ENCODE measurements around the gene TMEM38B.
"Not testable (repeated sequence)": the region's sequence is repeated elsewhere in the genome, so short reads cannot be mapped to it uniquely, and the experiment has no call there.

TMEM38B gene

DNA sequence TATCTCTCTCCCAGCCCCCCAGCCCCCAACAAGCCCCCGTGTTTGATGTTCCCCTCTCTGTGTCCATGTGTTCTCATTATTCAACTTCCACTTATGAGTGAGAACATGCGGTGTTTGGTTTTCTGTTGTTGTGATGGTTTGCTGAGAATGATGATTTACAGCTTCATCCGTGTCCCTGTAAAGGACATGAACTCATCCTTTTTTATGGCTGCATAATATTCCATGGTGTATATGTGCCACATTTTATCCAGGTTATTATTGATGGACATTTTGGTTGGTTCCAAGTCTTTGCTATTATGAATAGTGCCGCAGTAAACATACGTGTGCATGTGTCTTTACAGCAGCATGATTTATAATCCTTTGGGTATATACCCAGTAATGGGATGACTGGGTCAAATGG lies 33.9 kb downstream of the TMEM38B start:
- DNase-seq = not testable (repeated sequence)

GRCh38 chr9:105731420-105731819 lies 37.1 kb downstream of the TMEM38B start:
- DNase-seq = not testable (repeated sequence)

- no peak for DNase-seq
Measured at GRCh38 chr9:105735366-105735765, 41.0 kb downstream of the TMEM38B start.

DNA sequence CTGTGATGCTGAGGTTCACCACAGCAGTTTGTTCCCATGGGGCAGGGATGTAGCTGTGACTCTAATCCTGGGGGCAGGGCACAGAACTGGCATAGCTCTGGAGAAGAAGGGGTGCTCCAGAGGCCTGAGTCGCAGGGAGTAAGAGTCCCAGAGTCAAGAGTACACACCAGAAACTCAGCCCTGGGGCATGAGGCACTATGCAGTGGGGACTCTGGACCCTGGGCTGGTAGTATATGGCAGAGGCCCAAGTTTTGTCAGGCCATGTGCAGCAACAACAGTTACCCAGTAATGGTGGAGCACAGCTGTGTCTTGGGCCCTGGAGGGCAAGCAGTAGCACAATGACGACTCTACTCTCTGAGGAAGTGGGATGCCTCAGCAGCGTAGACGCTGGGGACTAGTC lies 42.9 kb downstream of the TMEM38B start:
- DNase-seq = no peak

GRCh38 chr9:105742088-105742487 lies 47.7 kb downstream of the TMEM38B start:
- no peak for DNase-seq

DNA sequence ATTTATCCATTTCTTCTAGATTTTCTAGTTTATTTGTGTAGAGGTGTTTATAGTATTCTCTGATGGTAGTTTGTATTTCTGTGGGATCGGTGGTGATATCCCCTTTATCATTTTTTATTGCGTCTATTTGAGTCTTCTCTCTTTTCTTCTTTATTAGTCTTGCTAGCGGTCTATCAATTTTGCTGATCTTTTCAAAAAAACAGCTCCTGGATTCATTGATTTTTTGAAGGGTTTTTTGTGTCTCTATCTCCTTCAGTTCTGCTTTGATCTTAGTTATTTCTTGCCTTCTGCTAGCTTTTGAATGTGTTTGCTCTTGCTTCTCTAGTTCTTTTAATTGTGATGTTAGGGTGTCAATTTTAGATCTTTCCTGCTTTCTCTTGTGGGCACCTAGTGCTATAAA lies 53.0 kb downstream of the TMEM38B start:
- not testable (repeated sequence) for DNase-seq

GRCh38 chr9:105751761-105752160 lies 57.4 kb downstream of the TMEM38B start:
- no peak for DNase-seq

GRCh38 chr9:105757496-105758251 lies 63.3 kb downstream of the TMEM38B start:
- no peak for DNase-seq

DNA sequence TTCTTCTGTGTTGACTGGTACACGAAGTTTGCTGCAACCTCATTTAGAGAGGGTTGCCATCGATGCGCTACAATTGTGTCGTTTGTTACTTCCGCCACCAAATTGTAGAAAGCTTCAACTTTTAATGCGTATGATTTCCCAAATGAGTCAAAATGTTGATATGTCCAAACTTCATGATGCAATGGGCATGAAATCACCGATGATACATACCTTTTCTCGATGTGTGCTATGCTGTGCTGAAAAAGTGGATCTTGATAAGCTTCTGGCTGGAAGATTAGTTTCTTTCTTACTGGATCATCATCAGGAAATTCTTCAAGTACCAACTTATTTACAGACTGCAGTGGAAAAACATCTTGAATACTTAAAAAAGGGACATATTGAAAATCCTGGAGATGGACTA lies 65.7 kb downstream of the TMEM38B start:
- DNase-seq = no peak

- not testable (repeated sequence) for DNase-seq
Measured at GRCh38 chr9:105782561-105783494, 88.5 kb downstream of the TMEM38B start.

DNA sequence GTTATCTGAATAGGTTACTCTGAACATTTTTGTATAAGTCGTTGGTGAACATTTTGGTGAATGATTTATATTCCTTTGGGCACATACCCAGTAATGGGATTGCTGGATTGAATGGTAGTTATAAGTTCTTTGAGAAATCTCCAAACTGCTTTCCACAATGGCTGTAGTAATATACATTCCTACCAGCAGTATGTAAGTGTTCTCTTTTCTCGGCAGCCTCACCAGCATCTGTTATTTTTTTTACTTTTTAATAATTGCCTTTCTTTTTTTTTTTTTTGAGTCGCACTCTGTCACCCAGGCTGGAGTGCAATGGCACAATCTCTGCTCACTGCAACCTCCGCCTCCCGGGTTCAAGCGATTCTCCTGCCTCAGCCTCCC lies 89.1 kb downstream of the TMEM38B start:
- not testable (repeated sequence) for DNase-seq

GRCh38 chr9:105786796-105787195 lies 92.5 kb downstream of the TMEM38B start:
- not testable (repeated sequence) for DNase-seq

DNA sequence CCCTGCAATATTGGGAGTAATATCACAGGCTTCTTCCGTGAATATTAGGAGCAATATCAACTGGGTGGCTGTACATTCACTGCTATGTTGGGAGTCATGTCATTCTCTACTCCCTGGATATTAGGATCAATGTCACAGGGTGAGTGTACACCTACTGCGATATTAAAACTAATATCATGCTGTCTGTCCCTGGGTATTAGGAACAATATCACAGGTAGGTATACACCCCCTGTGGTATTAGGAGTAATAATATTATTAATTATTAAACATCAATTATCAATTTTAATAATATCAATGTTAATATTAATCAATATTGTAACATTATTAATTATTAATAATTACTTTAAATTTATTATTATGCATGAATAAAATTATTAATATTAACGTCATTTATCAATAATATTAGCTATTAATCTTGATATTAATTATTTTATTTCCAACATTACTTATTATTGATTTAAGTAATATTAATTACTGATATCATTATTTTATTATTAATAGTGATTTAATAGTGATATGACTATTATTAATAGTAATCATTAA lies 121.9 kb downstream of the TMEM38B start:
- no peak for DNase-seq

DNA sequence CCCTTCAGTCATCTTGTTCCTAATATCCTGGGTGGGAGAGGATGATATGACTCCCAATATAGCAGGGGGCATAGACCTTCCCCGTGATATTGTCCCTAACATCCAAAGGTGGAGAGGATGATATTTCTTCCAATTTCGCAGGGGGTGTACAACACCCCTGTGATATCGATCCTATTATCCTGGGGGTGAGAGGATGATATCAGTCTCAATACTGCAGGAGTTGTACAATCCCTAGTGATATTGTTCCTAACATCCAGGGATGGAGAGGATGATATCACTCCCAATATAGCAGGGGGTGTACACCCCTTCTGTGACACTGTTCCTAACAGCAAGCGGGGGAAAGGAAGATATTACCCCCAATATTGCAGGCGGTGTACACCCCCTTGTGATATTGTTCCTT lies 122.6 kb downstream of the TMEM38B start:
- no peak for DNase-seq

DNA sequence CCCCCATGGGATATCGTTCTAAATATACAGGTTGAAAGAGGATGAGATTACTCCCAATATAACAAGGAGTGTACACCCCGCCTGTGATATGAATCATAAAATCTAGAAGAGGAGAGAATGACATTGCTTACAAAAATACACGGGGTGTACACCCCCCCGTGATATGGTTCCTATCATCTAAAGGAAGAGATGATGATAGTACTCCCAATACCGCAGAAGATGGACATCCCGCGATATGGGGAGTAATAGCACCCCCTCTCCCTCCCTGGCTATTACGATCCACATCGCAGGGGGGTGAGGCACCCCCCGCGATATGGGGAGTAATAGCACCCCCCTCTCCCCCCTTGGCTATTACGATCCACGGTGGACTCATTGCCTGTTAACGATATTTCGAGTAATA lies 124.6 kb downstream of the TMEM38B start:
- no peak for DNase-seq

DNA sequence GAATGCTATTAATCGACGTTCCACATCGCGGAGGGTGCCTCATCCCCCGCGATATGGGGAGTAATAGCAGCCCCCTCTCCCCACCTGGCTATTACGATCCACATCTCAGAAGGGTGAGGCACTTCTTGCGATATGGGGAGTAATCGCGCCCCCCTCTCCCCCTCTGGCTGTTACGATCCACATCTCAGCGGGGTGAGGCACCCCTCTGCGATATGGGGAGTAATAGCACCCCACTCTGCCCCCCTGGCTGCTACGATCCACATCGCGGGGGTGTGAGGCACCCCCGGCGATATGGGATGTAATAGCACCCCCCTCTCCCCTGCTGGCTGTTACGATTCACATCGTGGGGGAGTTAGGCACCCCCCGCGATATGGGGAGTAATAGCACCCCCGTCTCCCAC lies 128.5 kb downstream of the TMEM38B start:
- no peak for DNase-seq
